ENCODE measurements around the gene PPP4R4. TPM values are rescaled to one million over a fixed set of nuclear protein-coding genes. Genes with fewer than 3 reads are reported as not detected.

The PPP4R4 gene
- total and polyA plus RNA-seq, 4 donors, result 1.6 to 25.9 (median 3.8) TPM

GRCh38 chr14:94314890-94315289 lies 140.8 kb downstream of the PPP4R4 start:
- H3K9ac ChIP-seq (ENCODE audit: insufficient read depth in 1 of 2, low read length in 2 of 2), result no peak overlapping the region
- no peak overlapping the region for H3K27ac ChIP-seq (ENCODE audit: low read depth in 1 of 2, low read length in 1 of 2)
- H3K9me3 ChIP-seq (ENCODE audit: control insufficient read depth in 4 of 4, insufficient read depth in 3 of 4, low read length in 3 of 4), result peaks cover 0 to 1% (median 0%) of the 10 kb centered on the region in 4 donors
- H3K4me3 ChIP-seq, result no peak overlapping the region
- no peaks in the 10 kb centered on the region for H3K4me1 ChIP-seq (ENCODE audit: control insufficient read depth in 5 of 5, insufficient read depth in 5 of 5, low read length in 5 of 5)
- ATAC-seq (ENCODE audit: insufficient read depth, low FRiP score) (no peak), DNase-seq (no peak)
- TF ChIP-seq CTCF (IDR thresholded peaks at IDR 0.05; ENCODE audit: control extremely low read depth, extremely low read depth), result no peak
- H3K27me3 ChIP-seq (ENCODE audit: control insufficient read depth in 3 of 3, insufficient read depth in 3 of 3, low read length in 2 of 3), result no peaks in the 10 kb centered on the region
- H3K36me3 ChIP-seq (ENCODE audit: control insufficient read depth in 4 of 4, insufficient read depth in 4 of 4, low read length in 4 of 4), result no peaks in the 10 kb centered on the region
- WGBS, 2 donors, result 87 to 99% methylated on average over 2 of the region's 2 CpGs

- H3K4me3 ChIP-seq, result no peak overlapping the region
- no peaks in the 10 kb centered on the region for H3K4me1 ChIP-seq (ENCODE audit: control insufficient read depth in 5 of 5, insufficient read depth in 5 of 5, low read length in 5 of 5)
- peaks cover 0 to 1% (median 0%) of the 10 kb centered on the region in 4 donors for H3K9me3 ChIP-seq (ENCODE audit: control insufficient read depth in 4 of 4, insufficient read depth in 3 of 4, low read length in 3 of 4)
- no peaks in the 10 kb centered on the region for H3K36me3 ChIP-seq (ENCODE audit: control insufficient read depth in 4 of 4, insufficient read depth in 4 of 4, low read length in 4 of 4)
- H3K9ac ChIP-seq (ENCODE audit: insufficient read depth in 1 of 2, low read length in 2 of 2), result no peak overlapping the region
- ATAC-seq (ENCODE audit: insufficient read depth, low FRiP score) (no peak), DNase-seq (no peak)
- 86 to 91% methylated on average over 1 of the region's 1 CpG for WGBS, 2 donors
- H3K27me3 ChIP-seq (ENCODE audit: control insufficient read depth in 3 of 3, insufficient read depth in 3 of 3, low read length in 2 of 3), result no peaks in the 10 kb centered on the region
- TF ChIP-seq CTCF (IDR thresholded peaks at IDR 0.05; ENCODE audit: control extremely low read depth, extremely low read depth), result no peak
- H3K27ac ChIP-seq (ENCODE audit: low read depth in 1 of 2, low read length in 1 of 2), result no peak overlapping the region
Observed at GRCh38 chr14:94316692-94317091, 142.6 kb downstream of the PPP4R4 start.

DNA sequence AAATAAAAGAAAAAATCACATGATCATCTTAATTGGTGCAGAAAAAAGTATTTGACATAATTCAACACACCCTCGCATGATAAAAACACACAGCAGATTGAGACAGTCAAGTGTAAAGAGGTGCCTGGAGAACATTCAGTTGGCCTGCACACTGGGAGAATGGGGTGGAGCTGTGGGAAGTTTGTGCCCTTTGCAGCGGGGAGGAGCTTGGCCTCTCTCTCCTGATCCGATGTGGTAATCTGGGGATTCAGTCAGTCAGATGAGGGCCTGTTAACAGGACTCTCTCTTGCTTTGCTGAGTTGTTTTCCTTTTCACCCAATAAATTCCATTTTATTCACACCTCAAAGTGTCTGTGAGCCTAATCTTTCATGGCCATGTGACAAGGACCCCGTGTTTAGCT lies 143.1 kb downstream of the PPP4R4 start:
- TF ChIP-seq CTCF (IDR thresholded peaks at IDR 0.05; ENCODE audit: control extremely low read depth, extremely low read depth), result no peak
- no peaks in the 10 kb centered on the region for H3K36me3 ChIP-seq (ENCODE audit: control insufficient read depth in 4 of 4, insufficient read depth in 4 of 4, low read length in 4 of 4)
- DNase-seq, result peak in 2 of 3 donors; percentile 28 to 50
- 62 to 65% methylated on average over 4 of the region's 4 CpGs for WGBS, 2 donors
- H3K27ac ChIP-seq (ENCODE audit: low read depth in 1 of 2, low read length in 1 of 2), result no peak overlapping the region
- no peak overlapping the region for H3K4me3 ChIP-seq
- H3K9ac ChIP-seq (ENCODE audit: insufficient read depth in 1 of 2, low read length in 2 of 2), result no peak overlapping the region
- no peaks in the 10 kb centered on the region for H3K27me3 ChIP-seq (ENCODE audit: control insufficient read depth in 3 of 3, insufficient read depth in 3 of 3, low read length in 2 of 3)
- H3K9me3 ChIP-seq (ENCODE audit: control insufficient read depth in 4 of 4, insufficient read depth in 3 of 4, low read length in 3 of 4), result peaks cover 0 to 1% (median 0%) of the 10 kb centered on the region in 4 donors
- no peaks in the 10 kb centered on the region for H3K4me1 ChIP-seq (ENCODE audit: control insufficient read depth in 5 of 5, insufficient read depth in 5 of 5, low read length in 5 of 5)
- ATAC-seq (ENCODE audit: insufficient read depth, low FRiP score), result peak; percentile 9

GRCh38 chr14:94320243-94320642 lies 146.1 kb downstream of the PPP4R4 start:
- Histone ChIP-seq H3K27ac (ENCODE audit: low read depth in 1 of 2, low read length in 1 of 2) (no peak overlapping the region), H3K4me3 (no peak overlapping the region), H3K4me1 (ENCODE audit: control insufficient read depth in 5 of 5, insufficient read depth in 5 of 5, low read length in 5 of 5) (no peaks in the 10 kb centered on the region), H3K36me3 (ENCODE audit: control insufficient read depth in 4 of 4, insufficient read depth in 4 of 4, low read length in 4 of 4) (no peaks in the 10 kb centered on the region), H3K27me3 (ENCODE audit: control insufficient read depth in 3 of 3, insufficient read depth in 3 of 3, low read length in 2 of 3) (no peaks in the 10 kb centered on the region), H3K9ac (ENCODE audit: insufficient read depth in 1 of 2, low read length in 2 of 2) (no peak overlapping the region), H3K9me3 (ENCODE audit: control insufficient read depth in 4 of 4, insufficient read depth in 3 of 4, low read length in 3 of 4) (no peaks in the 10 kb centered on the region)
- no peak for TF ChIP-seq CTCF (IDR thresholded peaks at IDR 0.05; ENCODE audit: control extremely low read depth, extremely low read depth)
- WGBS, 2 donors, result 69 to 70% methylated on average over 5 of the region's 5 CpGs
- ATAC-seq (ENCODE audit: insufficient read depth, low FRiP score), result no peak
- DNase-seq, result peak in 2 of 3 donors; percentile 6 to 7

Measured in lung (tissue), 12 donors.